K562 (cell line): ENCODE measurements around the gene YIPF1.

ENCODE experiments used
- BRCA1 ChIP-seq, 2 experiments: fragments of 450-650 bp in 1 of 2; sonication (generic) in 1 of 2; formaldehyde crosslinking in 1 of 2; IDR thresholded peaks; 2 replicates each; pipeline versions ENCODE4 v1.5.0 to v1.6.1; 2017 to 2020; ENCODE audit warnings: mild to moderate bottlenecking in 1 of 2, missing genetic modification reagents in 1 of 2
- EP300 ChIP-seq: IDR thresholded peaks from 2 replicates; pipeline ENCODE4 v1.6.1; 2012; ENCODE audit warnings: low read length, improper control_type of control experiment
- GATA2 ChIP-seq: sonication (generic); formaldehyde crosslinking; IDR thresholded peaks from 2 replicates; pipeline ENCODE4 v1.4.0; 2020; ENCODE audit warnings: mild to moderate bottlenecking, missing genetic modification reagents
- KLF13 ChIP-seq: fragments of 450-650 bp; IDR thresholded peaks from 2 replicates; pipeline ENCODE4 v1.6.1; 2016; ENCODE audit warnings: missing genetic modification characterization, low read depth, mild to moderate bottlenecking, missing compliant biosample characterization, moderate library complexity, borderline replicate concordance
- MAX ChIP-seq: sonication (generic); formaldehyde crosslinking; IDR thresholded peaks from 2 replicates; pipeline ENCODE4 v1.9.0; 2022; ENCODE audit warnings: mild to moderate bottlenecking, missing genetic modification reagents
- MED1 ChIP-seq: sonication (generic); formaldehyde crosslinking; IDR thresholded peaks from 2 replicates; pipeline ENCODE4 v1.8.1; 2023; ENCODE audit warnings: missing genetic modification reagents, borderline replicate concordance
- MYC ChIP-seq, 2 experiments: fragments of 250-450 bp in 1 of 2; sonication (Bioruptor Pico) in 1 of 2; IDR thresholded peaks; 2 replicates each; pipeline versions ENCODE4 v1.5.1 to v1.6.1; 2012 to 2021; ENCODE audit warnings: low read depth in 2 of 2, borderline replicate concordance in 1 of 2, improper control_type of control experiment in 1 of 2, low read length in 1 of 2, mild to moderate bottlenecking in 1 of 2, moderate library complexity in 1 of 2
- NR2C2 ChIP-seq, 2 experiments: fragments of 200-800 bp in 1 of 2; sonication (Bioruptor generic) in 1 of 2; sonication (generic) in 1 of 2; formaldehyde crosslinking in 1 of 2; IDR thresholded peaks; 2 replicates each; pipeline versions ENCODE4 v1.6.1 to v1.8.0; 2016 to 2022; ENCODE audit warnings: mild to moderate bottlenecking in 1 of 2, missing compliant biosample characterization in 1 of 2, missing genetic modification characterization in 1 of 2, missing genetic modification reagents in 1 of 2
- POLR2A ChIP-seq: fragments of 450-650 bp; conservative IDR thresholded peaks from 2 replicates; pipeline ENCODE4 v1.6.1; 2016
- REST ChIP-seq, 2 experiments: fragments of 450-650 bp; formaldehyde crosslinking in 1 of 2; IDR thresholded peaks; 2 replicates each; pipeline versions ENCODE4 v1.4.0 to v1.6.1; 2014 to 2020; ENCODE audit warnings: mild to moderate bottlenecking in 2 of 2, borderline replicate concordance in 1 of 2, low read depth in 1 of 2
- ZFX ChIP-seq: sonication (generic); formaldehyde crosslinking; IDR thresholded peaks from 2 replicates; pipeline ENCODE4 v1.8.0; 2022; ENCODE audit warnings: mild to moderate bottlenecking, missing genetic modification reagents, moderate library complexity
- ZNF124 ChIP-seq: sonication (generic); formaldehyde crosslinking; IDR thresholded peaks from 2 replicates; pipeline ENCODE4 v1.8.1; 2022; ENCODE audit warnings: missing genetic modification reagents
- ZNF274 ChIP-seq: IDR thresholded peaks from 2 replicates; pipeline ENCODE4 v1.6.1; 2011; ENCODE audit warnings: low read depth, mild to moderate bottlenecking, low read length, moderate library complexity, borderline replicate concordance
- ZSCAN29 ChIP-seq: fragments of 450-650 bp; IDR thresholded peaks from 2 replicates; pipeline ENCODE4 v1.6.1; 2017

GRCh38 chr1:53927376-53927881, 37.8 kb upstream of the YIPF1 start:
- TF ChIP-seq EP300 (no peak), GATA2 (no peak), MYC (IDR thresholded peaks at IDR 0.05; ENCODE audit: low read depth, low read length) (no peak), MYC (CRISPR knock-in tag; IDR thresholded peaks at IDR 0.05; ENCODE audit: borderline replicate concordance, low read depth) (no peak), ZSCAN29 (no peak), ZNF274 (no peak), MAX (CRISPR knock-in tag) (no peak), KLF13 (tag) (no peak), ZNF124 (CRISPR knock-in tag) (no peak), REST (IDR thresholded peaks at IDR 0.05; ENCODE audit: borderline replicate concordance) (no peak), REST (CRISPR knock-in tag; IDR thresholded peaks at IDR 0.05; ENCODE audit: low read depth) (no peak), ZFX (CRISPR knock-in tag) (no peak), MED1 (CRISPR knock-in tag) (no peak), NR2C2 (CRISPR knock-in tag; IDR thresholded peaks at IDR 0.05) (no peak), NR2C2 (tag; IDR thresholded peaks at IDR 0.05) (no peak), BRCA1 (IDR thresholded peaks at IDR 0.05) (no peak), BRCA1 (CRISPR knock-in tag; IDR thresholded peaks at IDR 0.05) (no peak), POLR2A (no peak)
